IMR-90 (cell line): ENCODE measurements around the gene EVL.

Source experiments
- BHLHE40 ChIP-seq: fragments of 150-350 bp; IDR thresholded peaks from 2 replicates; pipeline ENCODE4 v1.6.1; 2016; ENCODE audit warnings: mild to moderate bottlenecking, low read depth, low read length
- CTCF ChIP-seq: conservative IDR thresholded peaks from 2 replicates; pipeline ENCODE4 v1.5.1; 2012; ENCODE audit warnings: mild to moderate bottlenecking, low read depth, low read length, improper control_type of control experiment
- POLR2A ChIP-seq: IDR thresholded peaks from 2 replicates; pipeline ENCODE4 v1.6.1; 2012; ENCODE audit warnings: mild to moderate bottlenecking, low read depth, low read length

GRCh38 chr14:100124551-100125088 lies 59.4 kb downstream of the EVL start:
- no peak for TF ChIP-seq POLR2A
- TF ChIP-seq BHLHE40, result no peak
- no peak for TF ChIP-seq CTCF
